Fibroblast of gingiva (primary cell): ENCODE results near the gene EHBP1L1.
A peak's percentile ranks its signal among the peaks of the same experiment; 100 is the strongest.

ENCODE experiments used
- DNase-seq: peaks from one replicate; pipeline ENCODE4 v3.0.0-alpha.2; 2011; ENCODE audit warnings: low read depth

Gene EHBP1L1

GRCh38 chr11:65577756-65578109 is 1.9 kb downstream of the EHBP1L1 start:
- no peak for DNase-seq

- no peak for DNase-seq
These were observed 2.3 kb downstream of the EHBP1L1 start for GRCh38 chr11:65578134-65578533.

DNA sequence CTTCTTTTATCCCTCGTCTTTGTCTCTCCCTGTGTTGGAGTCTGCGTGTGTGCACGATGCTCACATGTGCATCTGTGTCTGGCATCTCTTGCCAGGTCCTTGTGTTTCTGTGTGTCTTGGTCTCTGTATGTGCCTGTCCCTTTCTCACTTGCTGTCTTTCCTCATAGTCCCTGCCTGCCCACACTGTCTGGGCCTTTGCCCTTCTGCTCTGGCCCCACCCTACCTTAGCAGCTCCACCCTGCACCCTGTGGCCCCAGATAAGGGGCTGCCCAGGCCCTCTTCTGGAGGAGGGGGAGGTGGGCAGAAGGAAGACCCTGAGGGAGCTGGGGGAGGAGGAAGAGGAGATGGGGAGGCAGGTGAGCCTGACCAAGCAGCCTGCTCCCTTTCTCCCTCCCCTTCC is 2.8 kb downstream of the EHBP1L1 start:
- no peak for DNase-seq

DNA sequence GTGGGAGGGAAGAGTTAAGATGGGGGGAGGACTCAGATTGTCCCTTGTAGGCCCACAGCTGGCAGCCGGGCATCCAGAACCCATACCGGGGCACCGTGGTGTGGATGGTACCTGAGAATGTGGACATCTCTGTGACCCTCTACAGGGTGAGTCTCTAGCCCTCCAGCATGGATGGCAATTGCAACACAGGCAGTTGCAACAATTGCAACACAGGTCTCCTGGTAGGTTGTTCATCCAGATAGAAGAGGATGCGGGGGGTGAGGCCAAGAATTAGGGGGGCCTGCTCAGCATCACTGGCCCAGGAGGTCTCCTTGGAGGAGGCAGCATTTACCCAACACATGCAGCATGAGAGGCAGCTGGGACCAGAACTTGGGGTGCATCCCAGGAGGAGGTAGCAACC is 3.4 kb downstream of the EHBP1L1 start:
- no peak for DNase-seq

GRCh38 chr11:65580031-65580692 is 4.3 kb downstream of the EHBP1L1 start:
- DNase-seq, result no peak

GRCh38 chr11:65580756-65581155 is 4.9 kb downstream of the EHBP1L1 start:
- DNase-seq, result no peak

DNA sequence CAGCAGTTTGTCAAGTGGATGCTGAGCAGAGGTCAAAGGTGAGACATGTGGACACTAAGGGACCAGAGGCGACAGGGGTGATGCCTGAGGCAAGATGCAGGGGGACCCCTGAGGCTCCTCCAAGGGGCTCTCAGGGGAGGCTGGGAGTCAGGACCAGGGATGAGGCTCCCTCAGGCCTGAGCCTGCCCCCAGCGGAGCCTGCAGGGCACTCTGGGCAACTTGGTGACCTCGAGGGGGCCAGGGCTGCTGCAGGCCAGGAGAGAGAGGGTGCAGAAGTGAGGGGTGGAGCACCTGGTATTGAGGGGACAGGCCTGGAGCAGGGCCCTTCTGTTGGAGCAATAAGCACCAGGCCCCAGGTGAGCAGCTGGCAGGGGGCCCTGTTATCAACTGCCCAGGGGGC is 6.1 kb downstream of the EHBP1L1 start:
- no peak for DNase-seq

DNA sequence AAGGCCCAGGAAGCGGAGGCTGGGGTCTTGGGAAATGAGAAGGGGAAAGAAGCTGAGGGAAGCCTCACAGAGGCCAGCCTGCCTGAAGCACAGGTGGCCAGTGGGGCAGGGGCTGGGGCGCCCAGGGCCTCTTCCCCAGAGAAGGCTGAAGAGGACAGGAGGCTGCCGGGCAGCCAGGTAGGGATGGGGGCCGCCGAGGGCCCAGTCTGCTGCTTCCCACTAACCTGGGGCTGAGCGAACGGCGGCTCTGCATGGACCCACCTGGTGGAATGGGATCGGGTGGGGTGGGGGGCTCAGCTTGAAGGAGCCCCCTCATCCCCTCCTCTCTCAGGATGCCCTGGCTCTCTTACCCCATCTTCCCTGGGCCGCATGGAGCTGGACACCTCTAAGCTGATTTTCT is 7.7 kb downstream of the EHBP1L1 start:
- DNase-seq, result no peak

DNA sequence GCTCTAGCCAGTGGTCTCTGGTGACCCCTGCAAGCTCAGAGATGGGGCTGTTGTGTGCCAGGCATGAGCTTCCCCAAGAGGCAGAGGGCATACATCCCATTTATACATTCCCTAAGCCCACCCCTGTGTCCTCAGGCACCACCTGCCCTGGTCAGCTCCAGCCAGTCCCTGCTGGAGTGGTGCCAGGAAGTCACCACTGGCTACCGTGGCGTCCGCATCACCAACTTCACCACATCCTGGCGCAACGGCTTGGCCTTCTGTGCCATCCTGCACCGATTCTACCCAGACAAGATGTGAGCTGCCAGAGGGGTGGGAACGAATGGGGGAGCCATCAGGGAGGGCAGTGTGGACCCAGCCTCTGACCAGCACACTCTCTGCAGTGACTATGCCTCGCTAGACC is 8.3 kb downstream of the EHBP1L1 start:
- no peak for DNase-seq

DNA sequence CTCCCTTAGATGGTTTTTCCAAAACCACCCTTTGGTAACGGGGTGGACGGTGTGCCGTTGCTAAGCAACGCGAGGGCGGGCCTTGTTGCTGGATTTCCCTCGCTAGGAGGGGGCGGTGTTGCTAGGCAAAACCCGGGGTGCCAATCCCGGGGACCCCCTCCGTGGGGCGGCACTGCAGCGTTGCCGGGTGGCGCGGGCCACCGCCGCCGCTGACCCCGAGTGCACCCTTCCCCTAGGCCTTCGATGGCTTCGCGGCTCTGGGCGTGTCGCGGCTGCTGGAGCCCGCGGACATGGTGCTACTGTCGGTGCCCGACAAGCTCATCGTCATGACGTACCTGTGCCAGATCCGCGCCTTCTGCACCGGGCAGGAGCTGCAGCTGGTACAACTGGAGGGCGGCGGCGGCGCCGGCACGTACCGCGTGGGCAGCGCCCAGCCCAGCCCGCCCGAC is 8.9 kb downstream of the EHBP1L1 start:
- no peak for DNase-seq

DNA sequence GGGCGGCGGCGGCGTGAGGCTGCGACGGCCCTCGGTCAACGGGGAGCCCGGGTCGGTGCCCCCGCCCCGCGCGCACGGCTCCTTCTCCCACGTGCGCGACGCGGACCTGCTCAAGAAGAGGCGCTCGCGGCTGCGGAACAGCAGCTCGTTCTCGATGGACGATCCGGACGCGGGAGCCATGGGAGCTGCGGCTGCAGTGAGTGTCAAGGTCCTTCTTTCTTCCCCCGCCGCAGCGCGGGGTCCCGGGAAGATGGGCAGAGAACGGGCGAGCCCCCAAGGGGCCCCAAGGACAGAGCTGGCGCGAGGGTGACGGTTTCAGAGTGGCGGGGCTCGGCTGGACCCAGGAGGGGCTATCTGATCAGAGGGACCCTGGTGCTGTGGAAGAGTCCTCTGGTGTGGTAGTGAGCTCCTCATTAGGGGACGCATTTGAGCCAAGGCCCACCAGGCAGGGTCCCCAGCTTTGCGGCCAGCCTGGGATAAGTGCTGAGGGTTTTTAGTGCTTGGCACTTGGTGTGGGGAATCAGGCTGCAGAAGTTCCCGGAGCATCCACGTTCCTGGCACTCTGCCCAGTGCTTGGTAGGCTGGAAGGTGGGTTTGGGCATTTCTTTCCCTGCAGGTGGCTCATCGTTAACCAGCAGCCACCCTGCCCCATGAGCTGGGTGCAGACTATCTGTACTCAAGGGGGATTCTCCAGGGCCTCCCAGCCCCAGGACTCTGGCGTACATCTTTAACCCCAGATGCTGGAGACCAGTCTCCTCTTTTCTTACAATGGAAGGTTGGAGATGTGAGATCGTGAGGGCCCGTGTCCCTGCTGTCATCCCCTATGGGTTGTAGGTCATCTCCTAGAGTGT is 9.8 kb downstream of the EHBP1L1 start:
- no peak for DNase-seq

GRCh38 chr11:65586247-65586630 is 10.4 kb downstream of the EHBP1L1 start:
- DNase-seq, result no peak

GRCh38 chr11:65586676-65587075 is 10.8 kb downstream of the EHBP1L1 start:
- peak; percentile 75 for DNase-seq

- DNase-seq, result no peak
These were observed 12.6 kb downstream of the EHBP1L1 start for GRCh38 chr11:65588199-65589054.

- DNase-seq, result no peak
These were observed 13.8 kb downstream of the EHBP1L1 start for GRCh38 chr11:65589444-65590239.

DNA sequence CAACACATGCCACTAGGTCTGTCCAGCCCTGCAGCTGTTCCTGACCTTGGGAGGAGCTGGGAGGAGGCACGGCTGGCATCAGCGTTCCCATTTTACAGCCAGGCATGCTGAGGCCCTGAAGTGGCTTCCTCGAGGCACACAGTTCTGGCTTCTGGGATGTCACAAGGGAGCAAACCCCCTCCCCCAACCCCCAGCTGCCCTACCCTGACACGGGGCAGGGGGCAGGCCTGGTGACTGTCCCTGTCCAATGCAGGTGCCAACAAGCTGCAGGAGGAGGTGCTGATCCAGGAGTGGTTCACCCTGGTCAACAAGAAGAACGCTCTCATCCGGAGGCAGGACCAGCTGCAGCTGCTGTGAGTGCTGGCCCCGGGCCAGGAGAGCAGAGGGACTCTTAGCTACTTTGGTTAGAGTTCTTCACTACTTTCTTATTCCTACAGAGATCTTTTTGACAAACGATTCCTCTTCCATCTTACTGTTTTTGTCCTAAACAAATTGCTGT is 14.4 kb downstream of the EHBP1L1 start:
- DNase-seq, result no peak

GRCh38 chr11:65591939-65592857 is 16.3 kb downstream of the EHBP1L1 start:
- peak; percentile 59 for DNase-seq

DNA sequence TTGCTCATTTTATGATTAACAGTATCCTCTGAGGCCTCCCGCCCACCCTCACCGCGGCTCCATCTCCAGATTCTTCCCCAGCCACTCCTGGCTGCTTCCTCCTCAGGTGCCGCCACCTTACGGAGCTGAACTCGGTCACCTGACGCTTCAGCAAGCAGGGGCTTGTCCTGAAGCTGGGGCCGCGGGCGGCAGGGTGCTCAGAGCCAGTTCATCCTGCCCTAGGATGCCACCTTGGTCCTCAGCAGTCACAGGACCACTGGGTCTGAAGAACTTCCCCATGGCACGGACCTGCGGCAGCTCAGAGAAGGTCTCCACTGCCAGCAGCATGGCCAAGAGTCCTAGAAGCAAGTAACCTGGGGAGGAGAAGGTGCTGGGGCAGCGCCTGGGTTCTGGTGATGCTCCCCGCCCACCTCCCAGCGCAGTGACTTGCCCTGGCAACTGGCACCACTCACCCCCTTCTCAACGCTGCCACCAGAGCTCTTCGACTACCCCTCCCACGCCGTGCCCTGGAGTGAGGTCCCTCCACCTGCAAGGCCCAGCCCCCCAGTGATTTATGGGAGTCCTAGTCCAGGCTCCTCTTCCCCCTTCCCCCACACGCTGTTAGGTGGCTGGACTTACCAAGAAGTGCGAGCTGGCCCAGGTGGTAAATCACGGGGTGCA is 17.1 kb downstream of the EHBP1L1 start:
- no peak for DNase-seq

DNA sequence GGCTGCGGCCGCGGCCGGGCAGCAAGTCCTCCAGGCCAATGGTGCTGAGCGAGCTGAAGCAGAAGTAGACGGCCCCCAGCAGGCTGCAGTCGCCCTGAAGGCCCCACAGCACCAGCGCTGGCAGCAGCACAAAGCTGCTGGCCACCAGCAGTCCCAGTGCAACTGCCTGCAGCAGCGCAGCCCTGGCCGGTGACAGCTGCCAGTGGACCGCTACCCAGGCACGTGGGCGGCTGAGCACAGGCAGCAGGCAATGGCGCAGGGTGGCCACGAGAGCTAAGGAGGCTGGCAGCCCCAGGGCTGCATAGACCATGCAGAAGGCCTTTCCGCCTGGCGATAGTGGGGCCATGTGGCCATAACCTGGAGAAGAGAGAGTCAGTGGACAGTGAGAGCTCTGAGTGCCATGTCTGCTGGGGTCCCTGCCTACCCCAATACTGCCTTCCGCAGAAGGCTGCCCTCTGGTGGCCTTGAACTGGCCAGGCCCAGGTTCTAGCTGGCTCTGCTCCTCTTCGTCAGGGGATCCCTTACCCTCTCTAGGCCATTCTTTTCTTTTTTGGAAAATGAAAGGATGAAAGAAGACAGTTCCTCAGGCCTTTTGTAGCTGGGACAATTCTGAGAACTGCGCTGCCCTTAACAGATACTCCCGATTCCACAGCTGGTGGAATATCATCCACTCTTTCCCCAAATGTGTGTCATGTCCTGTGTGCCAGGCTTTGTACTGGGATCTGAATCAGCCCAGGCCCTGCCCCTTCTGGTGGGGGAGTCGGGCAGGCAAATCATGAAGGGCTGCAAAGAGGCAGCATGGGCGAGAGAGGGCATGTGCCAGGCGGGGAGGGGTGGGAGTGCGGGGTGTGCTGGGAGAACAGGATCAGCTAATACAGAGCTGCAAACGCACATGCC is 17.9 kb downstream of the EHBP1L1 start:
- no peak for DNase-seq
